Measurements from ENCODE around the gene FAM174B.

FAM174B gene

GRCh38 chr15:92638709-92639365, 16.7 kb downstream of the FAM174B start:
- DNase-seq (ENCODE audit: low read depth in 2 of 2) = no peak

DNA sequence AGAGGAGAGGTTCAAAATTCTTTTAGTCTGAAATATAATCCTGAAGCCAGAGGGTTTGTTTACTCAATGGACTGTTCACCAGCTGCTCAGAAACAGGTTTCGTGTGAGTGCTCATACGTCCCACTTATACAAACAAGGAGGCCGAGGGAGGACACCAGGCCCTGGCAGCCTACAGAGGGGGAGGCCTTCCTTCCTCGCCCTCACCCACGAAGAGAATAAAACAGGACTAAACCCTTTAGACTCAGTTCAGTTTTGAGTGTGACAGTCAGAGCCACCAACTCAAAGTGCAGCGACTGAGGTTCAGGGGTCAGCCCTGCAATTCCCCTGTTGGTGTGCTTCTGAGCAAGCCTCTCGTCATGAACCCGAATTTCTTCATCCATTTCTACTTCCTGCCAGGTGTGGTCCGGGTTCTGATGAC, 17.3 kb downstream of the FAM174B start:
- DNase-seq (ENCODE audit: low read depth in 2 of 2) = no peak

- no peak for DNase-seq (ENCODE audit: low read depth in 2 of 2)
Measured at GRCh38 chr15:92637626-92638025, 17.9 kb downstream of the FAM174B start.

DNA sequence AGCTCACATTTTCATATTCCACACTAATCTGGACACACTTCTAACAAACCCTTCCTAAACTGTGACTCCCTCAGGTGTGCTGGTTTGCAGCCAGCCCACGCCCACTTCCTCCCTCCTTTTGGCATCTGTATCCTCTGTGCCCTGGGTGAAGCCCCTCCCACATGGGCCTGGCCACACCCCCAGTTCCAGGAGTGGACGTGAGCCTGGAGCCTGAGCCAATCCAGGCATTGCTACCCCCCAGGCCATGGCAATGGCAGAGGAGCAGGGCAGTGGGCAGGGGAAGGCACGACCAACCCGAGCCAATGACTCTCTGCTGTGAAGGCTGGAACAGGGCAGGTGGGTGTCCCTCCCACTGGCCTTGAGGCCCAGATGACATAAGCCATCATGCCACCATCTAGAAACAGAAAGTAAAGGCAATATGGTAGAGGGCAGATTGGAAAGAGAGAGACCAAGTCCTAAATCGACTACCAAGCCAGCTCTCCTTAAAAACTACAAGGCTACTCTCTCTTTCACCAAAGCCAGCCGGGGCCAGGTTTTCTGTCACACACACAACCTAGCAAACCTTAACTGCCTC, 18.6 kb downstream of the FAM174B start:
- DNase-seq (ENCODE audit: low read depth in 2 of 2) = no peak

DNA sequence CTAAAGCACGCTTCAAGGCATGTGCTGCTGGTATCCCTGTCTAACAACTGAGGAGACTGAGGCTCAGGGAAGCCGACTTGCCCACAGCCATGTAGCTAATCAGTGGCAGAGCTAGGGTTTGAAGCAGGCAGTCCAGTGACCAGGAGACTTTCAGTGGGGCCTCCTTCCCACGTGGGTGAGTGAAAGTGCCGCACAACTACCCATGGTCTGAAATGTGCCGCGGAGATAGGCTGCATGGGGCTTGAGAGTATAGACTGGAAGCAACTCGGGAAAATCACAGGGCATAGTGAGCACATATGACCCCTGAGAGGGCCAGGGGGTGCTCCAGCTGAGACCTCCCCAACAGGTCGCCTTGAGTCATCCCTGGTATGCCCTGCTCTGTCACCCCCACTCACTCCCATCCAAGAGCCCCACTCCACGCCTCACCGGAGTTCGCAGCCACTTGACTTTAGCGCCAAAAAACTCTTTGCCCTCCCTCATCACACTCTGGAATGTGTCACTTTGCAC, 19.1 kb downstream of the FAM174B start:
- DNase-seq (ENCODE audit: low read depth in 2 of 2) = no peak

GRCh38 chr15:92634671-92635201, 20.8 kb downstream of the FAM174B start:
- DNase-seq (ENCODE audit: low read depth in 2 of 2) = no peak

DNA sequence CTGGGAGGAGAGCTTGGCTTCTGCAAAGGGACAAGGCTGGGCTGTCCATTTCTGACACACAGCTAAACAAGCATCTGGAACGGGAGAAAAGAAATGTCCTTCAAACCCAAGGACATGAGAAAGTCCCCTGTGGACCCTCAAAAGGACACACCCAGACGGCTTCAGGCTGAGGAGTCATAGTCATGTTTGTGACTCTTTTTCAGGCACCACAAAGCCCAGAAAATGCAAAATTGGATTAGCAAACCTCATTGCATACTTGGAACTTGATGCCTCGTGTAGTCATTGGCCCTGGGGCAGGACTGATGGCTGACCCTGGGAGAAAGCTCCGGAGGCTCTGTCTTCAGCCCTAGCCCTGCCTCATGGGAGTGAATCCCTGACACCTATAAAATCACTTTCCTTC, 21.5 kb downstream of the FAM174B start:
- DNase-seq (ENCODE audit: low read depth in 2 of 2) = no peak

GRCh38 chr15:92633418-92633817, 22.2 kb downstream of the FAM174B start:
- no peak for DNase-seq (ENCODE audit: low read depth in 2 of 2)

GRCh38 chr15:92633001-92633400, 22.6 kb downstream of the FAM174B start:
- DNase-seq (ENCODE audit: low read depth in 2 of 2) = no peak

DNA sequence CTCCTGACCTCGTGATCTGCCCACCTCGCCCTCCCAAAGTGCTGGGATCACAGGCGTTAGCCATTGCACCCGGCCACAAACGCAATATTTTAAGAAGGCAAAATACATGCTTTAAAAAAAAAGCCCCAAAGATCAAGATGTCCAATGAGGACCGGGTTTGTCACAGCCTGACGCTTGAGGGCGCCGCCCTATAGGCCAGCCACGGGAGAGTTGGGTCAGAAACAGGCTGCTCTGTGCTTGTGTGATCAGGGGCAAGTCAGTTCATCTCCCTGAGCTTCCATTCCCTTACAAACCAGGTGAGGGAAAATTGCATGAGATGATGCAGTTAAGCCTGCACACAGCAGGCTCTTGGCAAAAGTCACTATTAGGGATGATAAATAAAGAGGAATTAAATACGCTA, 23.9 kb downstream of the FAM174B start:
- no peak for DNase-seq (ENCODE audit: low read depth in 2 of 2)

- no peak for DNase-seq (ENCODE audit: low read depth in 2 of 2)
Measured at GRCh38 chr15:92629975-92630626, 25.5 kb downstream of the FAM174B start.

- no peak for DNase-seq (ENCODE audit: low read depth in 2 of 2)
Measured at GRCh38 chr15:92629276-92629974, 26.1 kb downstream of the FAM174B start.

- DNase-seq (ENCODE audit: low read depth in 2 of 2) = no peak
Measured at GRCh38 chr15:92627014-92627413, 28.6 kb downstream of the FAM174B start.

DNA sequence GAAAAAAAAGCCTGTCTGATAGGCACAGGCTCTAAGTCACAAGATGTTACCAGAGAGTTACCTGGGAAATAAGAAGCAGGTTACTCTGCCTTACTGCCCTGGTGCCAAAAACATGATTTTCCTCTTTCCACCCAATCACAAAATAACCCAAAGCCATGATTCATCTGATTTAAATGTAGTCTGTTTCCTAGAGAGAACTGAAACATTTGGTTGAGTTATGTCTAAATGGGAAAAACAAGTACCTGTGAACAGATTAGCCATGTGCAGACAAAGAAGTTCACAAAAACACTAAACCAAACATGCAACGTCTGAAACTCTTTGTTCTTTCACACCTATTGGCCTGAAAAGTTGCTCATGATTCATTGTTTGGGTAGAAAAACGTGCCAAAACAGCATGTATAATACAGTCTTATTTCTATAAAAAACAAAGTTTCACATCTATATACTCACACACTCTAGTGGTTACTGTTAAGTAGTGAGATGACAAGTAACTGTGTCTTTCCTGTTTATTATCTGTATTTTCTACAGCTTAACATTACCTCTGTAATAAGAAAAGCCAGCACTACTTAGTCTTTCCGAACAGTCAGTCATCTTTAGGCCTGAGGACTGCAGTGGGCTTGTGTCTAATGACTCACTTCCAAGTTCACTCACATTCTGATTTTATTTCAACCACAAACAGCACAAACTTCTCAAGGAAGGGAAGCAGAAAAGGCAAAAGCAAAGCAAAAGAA, 30.2 kb downstream of the FAM174B start:
- DNase-seq (ENCODE audit: low read depth in 2 of 2) = no peak

- DNase-seq (ENCODE audit: low read depth in 2 of 2) = no peak
Measured at GRCh38 chr15:92624401-92624991, 31.1 kb downstream of the FAM174B start.

DNA sequence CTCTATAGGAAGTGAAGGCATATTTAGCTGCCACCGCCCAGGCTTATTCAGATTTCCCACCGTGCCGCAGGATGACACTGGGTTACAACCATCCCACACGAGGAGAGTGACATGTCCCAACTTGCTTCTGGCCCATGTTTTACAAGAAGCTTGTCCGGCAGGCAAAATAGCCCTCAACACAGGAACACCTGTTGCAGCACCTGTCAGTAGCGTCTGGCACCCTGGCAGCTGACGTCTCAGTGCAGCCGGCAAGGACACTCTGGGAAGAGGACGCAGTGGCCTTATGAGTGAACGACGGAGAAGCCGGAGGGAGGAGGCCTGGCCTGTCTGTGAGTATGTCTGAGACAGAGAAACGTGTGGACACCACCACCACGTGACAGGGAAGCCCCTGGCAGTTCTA, 32.1 kb downstream of the FAM174B start:
- DNase-seq (ENCODE audit: low read depth in 2 of 2) = no peak

- no peak for DNase-seq (ENCODE audit: low read depth in 2 of 2)
Measured at GRCh38 chr15:92621972-92622533, 33.5 kb downstream of the FAM174B start.

DNA sequence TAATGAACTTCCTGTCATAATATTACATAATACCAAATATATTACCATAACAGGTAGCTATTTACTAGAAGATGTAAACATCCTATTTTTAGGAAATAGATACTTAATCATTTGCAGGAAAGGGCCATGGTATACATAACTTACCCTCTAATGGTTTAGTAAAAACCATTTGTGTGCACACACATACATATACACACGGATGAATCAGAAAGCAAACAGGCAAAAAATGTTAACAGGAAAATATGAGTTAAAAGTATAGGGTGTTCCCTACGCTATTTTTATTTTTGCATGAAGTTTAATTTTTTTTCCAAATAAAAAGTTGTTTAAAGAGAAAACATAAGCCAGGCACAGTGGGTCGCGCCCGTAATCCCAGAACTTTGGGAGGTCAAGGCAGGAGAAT, 34.6 kb downstream of the FAM174B start:
- no peak for DNase-seq (ENCODE audit: low read depth in 2 of 2)

DNA sequence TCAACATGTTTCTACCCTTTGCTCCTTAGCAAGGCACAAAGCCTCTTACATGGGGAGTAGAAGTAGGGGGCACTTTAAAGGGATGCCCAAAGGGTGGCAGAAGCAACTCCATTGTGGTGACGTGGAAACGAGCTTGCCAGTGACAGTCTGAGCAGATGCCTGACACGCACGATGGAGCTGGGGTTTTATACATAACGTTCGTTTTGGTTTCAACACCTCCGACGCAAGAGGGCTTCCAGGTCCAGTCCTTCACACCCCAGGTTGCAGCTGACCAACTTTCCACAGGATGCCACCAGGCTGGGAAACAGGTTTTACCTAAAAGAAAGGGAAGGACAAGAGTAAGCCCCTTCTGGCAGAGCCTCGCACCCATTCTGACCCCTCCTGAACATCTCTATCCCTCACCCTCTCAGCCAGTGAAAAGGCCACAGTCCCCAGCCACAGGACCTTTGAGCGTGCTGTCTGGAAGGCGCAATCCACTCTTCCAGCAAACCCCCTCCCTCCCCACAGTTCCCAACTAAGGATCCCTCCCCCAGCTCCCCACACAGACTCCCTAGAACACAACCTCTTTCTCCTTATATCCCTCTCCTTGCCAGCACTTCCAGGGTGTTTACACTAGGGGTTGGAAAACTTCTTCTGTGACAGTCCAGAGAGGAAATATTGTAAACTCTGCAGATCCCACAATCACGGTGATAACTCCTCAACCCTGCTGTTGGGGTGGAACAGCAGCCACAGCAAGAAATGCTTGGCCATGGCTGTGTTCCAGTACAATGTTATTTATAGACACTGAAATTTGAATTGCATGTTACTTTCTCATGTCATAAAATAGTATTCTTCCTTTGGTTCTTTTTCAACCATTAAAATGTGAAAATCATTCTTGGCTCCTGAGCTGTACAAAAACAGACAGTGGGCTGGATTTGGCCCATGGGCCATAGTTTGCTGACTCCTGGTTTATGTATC, 36.2 kb downstream of the FAM174B start:
- DNase-seq (ENCODE audit: low read depth in 2 of 2) = no peak
